Lung (tissue), 12 donors: Measurements from ENCODE around the gene MRAP2. TPM values are rescaled to one million over a fixed set of nuclear protein-coding genes. Genes with fewer than 3 reads are reported as not detected.

ENCODE experiments used
- ATAC-seq: fragments of 200-7000 bp; cut with Tn5 transposase; one replicate; pipeline ENCODE4 v1.9.1; 2020; ENCODE audit warnings: moderate number of reproducible peaks; ENCODE audit not compliant: insufficient read depth, low FRiP score
- DNase-seq, 3 donors: peaks; one replicate each; pipeline ENCODE4 v3.0.0-alpha.2; 2013 to 2017
- H3K27ac ChIP-seq, 2 donors: one replicate each; pipeline ENCODE4 v1.5.1; 2013; ENCODE audit warnings: mild to moderate bottlenecking in 2 of 2, moderate library complexity in 2 of 2, control low read depth in 1 of 2, inconsistent platforms in 1 of 2, low read depth in 1 of 2, low read length in 1 of 2
- H3K27me3 ChIP-seq, 3 donors: one replicate each; pipeline ENCODE4 v1.5.1; 2013; ENCODE audit warnings: low read length in 2 of 3; ENCODE audit not compliant: control insufficient read depth in 3 of 3, insufficient read depth in 3 of 3
- H3K36me3 ChIP-seq, 4 donors: one replicate each; pipeline ENCODE4 v1.5.1; 2013; ENCODE audit warnings: low read length in 4 of 4, mild to moderate bottlenecking in 1 of 4, moderate library complexity in 1 of 4; ENCODE audit not compliant: control insufficient read depth in 4 of 4, insufficient read depth in 4 of 4
- H3K4me1 ChIP-seq, 5 donors: one replicate each; pipeline ENCODE4 v1.5.1; 2013; ENCODE audit warnings: low read length in 5 of 5, mild to moderate bottlenecking in 2 of 5, moderate library complexity in 1 of 5; ENCODE audit not compliant: control insufficient read depth in 5 of 5, insufficient read depth in 5 of 5
- H3K4me3 ChIP-seq: one replicate; pipeline ENCODE4 v1.5.1; 2013; ENCODE audit warnings: mild to moderate bottlenecking, control low read depth, moderate library complexity
- H3K9ac ChIP-seq, 2 donors: one replicate each; pipeline ENCODE4 v1.5.1; 2013; ENCODE audit warnings: low read length in 2 of 2, control low read depth in 1 of 2; ENCODE audit not compliant: insufficient read depth in 1 of 2
- H3K9me3 ChIP-seq, 4 donors: one replicate each; pipeline ENCODE4 v1.5.1; 2013; ENCODE audit warnings: low read length in 3 of 4, mild to moderate bottlenecking in 1 of 4, moderate library complexity in 1 of 4; ENCODE audit not compliant: control insufficient read depth in 4 of 4, insufficient read depth in 3 of 4
- WGBS, 2 donors: extraction: QIAGEN DNeasy Blood & Tissue Kit; methylation state at CpG; one replicate each; pipeline ENCODE4 v1.1.7; 2013; 5-methylcytosine and 5-hydroxymethylcytosine counted together
- polyA plus RNA-seq, 2 donors: library from polyadenylated mRNA; stranded (reverse); fragments of 200-250 nt; gene quantifications; one replicate each; pipeline ENCODE4 v1.2.1, GENCODE V29; 2013
- total RNA-seq, 2 donors: library from RNA; depleted of rRNA in 1 of 2; stranded (reverse); fragments of >200 nt in 1 of 2; gene quantifications; one replicate each; pipeline ENCODE4 v1.2.1, GENCODE V29; 2014 to 2021
- TF ChIP-seq, protein P1 (sequence below): IDR thresholded peaks from 2 replicates; pipeline ENCODE4 v1.5.1; 2012; ENCODE audit warnings: mild to moderate bottlenecking; ENCODE audit errors: control extremely low read depth, extremely low read depth
- donor health status: control.
- donor health status: control.
- donor health status: Bipolar disorder and iron deficiency.
- donor health status: healthy.
- donor health status: DM: yes; HTN: yes; CAD: no.

Gene MRAP2
- total and polyA plus RNA-seq, 4 donors, result 0.34 to 4.2 (median 1.3) TPM

DNA sequence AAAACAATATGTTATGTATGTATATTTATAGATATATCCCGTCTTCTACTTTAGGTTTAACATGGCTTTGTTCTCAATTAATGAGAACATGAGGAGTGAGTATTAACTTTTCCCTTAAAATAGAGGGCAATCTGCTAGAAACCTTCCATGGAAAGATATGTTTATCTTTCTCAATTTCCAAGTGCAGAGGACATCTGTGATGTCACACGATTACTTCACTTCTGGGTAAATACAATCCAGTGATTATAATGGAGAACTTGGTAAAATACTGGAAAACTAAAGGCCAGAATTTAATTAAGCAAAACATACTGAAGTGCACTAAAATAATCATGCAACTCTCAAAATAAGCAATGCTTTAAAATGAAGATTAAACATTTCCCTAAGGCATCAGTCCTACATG is 11.9 kb upstream of the MRAP2 start:
- Histone ChIP-seq H3K4me3 (no peak overlapping the region), H3K36me3 (no peaks in the 10 kb centered on the region), H3K9ac (no peak overlapping the region), H3K27me3 (no peaks in the 10 kb centered on the region), H3K9me3 (no peaks in the 10 kb centered on the region), H3K27ac (no peak overlapping the region), H3K4me1 (no peaks in the 10 kb centered on the region)
- ATAC-seq (no peak), DNase-seq (no peak)
- WGBS, 2 donors, result 91 to 92% methylated on average over 2 of the region's 2 CpGs
- TF ChIP-seq, protein P1, sequence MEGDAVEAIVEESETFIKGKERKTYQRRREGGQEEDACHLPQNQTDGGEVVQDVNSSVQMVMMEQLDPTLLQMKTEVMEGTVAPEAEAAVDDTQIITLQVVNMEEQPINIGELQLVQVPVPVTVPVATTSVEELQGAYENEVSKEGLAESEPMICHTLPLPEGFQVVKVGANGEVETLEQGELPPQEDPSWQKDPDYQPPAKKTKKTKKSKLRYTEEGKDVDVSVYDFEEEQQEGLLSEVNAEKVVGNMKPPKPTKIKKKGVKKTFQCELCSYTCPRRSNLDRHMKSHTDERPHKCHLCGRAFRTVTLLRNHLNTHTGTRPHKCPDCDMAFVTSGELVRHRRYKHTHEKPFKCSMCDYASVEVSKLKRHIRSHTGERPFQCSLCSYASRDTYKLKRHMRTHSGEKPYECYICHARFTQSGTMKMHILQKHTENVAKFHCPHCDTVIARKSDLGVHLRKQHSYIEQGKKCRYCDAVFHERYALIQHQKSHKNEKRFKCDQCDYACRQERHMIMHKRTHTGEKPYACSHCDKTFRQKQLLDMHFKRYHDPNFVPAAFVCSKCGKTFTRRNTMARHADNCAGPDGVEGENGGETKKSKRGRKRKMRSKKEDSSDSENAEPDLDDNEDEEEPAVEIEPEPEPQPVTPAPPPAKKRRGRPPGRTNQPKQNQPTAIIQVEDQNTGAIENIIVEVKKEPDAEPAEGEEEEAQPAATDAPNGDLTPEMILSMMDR, result no peak

DNA sequence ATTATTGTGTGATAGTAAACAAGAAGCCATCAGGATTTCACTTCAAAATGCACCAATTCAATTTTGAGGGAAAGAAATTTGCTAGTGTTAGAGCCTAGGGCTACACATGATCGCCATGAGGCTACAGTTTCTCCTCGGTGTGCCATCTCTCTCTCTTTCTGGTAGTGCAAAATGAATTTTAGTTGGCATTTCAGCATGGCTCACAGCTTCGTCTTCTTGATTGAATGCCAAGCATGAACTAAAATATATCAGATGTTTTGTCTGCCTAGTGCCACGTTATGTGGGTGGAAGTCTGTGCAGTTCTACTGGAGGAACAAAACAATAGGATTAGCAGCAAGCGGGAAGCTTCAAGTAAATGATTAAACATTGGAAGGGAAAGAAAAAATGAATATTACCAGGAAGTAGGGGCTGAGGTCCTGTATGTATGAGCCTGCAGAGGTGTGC is 6.8 kb upstream of the MRAP2 start:
- H3K27ac ChIP-seq, result no peak overlapping the region
- ATAC-seq, result no peak
- H3K27me3 ChIP-seq, result peaks cover 0 to 2% (median 0%) of the 10 kb centered on the region in 3 donors
- no peak for DNase-seq
- H3K9ac ChIP-seq, result no peak overlapping the region
- no peak overlapping the region for H3K4me3 ChIP-seq
- 64 to 74% methylated on average over 5 of the region's 5 CpGs for WGBS, 2 donors
- peaks cover 0 to 3% (median 0%) of the 10 kb centered on the region in 4 donors for H3K9me3 ChIP-seq
- H3K36me3 ChIP-seq, result no peaks in the 10 kb centered on the region
- TF ChIP-seq, protein P1, result no peak
- H3K4me1 ChIP-seq, result no peaks in the 10 kb centered on the region

DNA sequence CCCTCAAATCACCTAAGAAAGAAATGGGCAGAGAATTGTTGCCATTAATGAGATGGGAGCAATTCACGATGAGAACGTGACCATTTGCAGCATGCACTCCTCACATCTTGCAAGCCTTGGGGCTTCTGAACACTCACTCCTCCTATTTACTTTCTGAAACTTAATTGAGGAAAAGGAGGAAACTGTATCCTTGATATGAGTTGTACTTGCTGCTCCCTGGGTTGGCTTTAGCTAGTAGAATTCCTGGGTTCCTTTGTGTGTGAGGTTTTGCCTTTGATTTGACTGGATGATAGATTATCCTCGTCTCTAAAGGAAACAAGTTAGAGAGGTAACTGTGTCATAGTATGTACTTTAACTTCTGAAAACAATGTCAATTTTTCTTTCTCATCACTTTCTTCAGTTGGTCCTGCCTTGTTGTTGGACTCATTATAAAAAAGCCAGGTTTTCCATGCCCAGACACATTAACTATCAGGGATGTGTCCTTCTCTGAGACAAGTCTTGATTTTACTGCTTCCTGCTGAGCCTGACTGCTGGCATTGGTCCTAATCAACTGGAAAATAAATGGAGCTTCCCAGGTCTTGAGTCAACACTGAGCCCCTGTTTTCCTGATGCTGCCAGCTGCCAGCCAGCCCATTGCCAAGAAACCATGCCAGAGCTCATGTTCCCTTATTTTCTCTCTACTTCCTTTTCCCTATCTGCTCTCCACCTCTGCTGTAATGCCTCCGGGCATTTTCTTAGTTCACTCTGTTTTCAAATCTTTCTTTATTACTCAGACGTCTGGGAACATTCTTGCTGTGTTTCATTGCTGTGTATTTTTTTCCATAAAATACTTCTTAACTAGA is 6.0 kb upstream of the MRAP2 start:
- Histone ChIP-seq H3K4me3 (no peak overlapping the region), H3K27me3 (peaks cover 0 to 2% (median 0%) of the 10 kb centered on the region in 3 donors), H3K9me3 (peaks cover 0 to 3% (median 0%) of the 10 kb centered on the region in 4 donors), H3K9ac (no peak overlapping the region), H3K4me1 (no peaks in the 10 kb centered on the region), H3K27ac (no peak overlapping the region), H3K36me3 (no peaks in the 10 kb centered on the region)
- TF ChIP-seq, protein P1, result no peak
- ATAC-seq (no peak), DNase-seq (peak in 2 of 3 donors; percentile 29 to 43)
- WGBS, 2 donors, result 42 to 65% methylated on average over 5 of the region's 5 CpGs
